ENCODE measurements around the gene NAB2. TPM values are rescaled to one million over a fixed set of nuclear protein-coding genes. Genes with fewer than 3 reads are reported as not detected.

Gene NAB2
- total and polyA plus RNA-seq, 9 of the 15 experiments (the other 6 are each of a cell fraction or from before 2014, with no cell fraction given), result 0.45 to 40.9 (median 20.4) TPM

- TF ChIP-seq, protein P1, sequence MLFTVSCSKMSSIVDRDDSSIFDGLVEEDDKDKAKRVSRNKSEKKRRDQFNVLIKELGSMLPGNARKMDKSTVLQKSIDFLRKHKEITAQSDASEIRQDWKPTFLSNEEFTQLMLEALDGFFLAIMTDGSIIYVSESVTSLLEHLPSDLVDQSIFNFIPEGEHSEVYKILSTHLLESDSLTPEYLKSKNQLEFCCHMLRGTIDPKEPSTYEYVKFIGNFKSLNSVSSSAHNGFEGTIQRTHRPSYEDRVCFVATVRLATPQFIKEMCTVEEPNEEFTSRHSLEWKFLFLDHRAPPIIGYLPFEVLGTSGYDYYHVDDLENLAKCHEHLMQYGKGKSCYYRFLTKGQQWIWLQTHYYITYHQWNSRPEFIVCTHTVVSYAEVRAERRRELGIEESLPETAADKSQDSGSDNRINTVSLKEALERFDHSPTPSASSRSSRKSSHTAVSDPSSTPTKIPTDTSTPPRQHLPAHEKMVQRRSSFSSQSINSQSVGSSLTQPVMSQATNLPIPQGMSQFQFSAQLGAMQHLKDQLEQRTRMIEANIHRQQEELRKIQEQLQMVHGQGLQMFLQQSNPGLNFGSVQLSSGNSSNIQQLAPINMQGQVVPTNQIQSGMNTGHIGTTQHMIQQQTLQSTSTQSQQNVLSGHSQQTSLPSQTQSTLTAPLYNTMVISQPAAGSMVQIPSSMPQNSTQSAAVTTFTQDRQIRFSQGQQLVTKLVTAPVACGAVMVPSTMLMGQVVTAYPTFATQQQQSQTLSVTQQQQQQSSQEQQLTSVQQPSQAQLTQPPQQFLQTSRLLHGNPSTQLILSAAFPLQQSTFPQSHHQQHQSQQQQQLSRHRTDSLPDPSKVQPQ (CRISPR knock-in tag; IDR thresholded peaks at IDR 0.05; ENCODE audit: borderline replicate concordance), result no peak
- TF ChIP-seq TAF9B (IDR thresholded peaks at IDR 0.05; ENCODE audit: partially characterized antibody), result no peak
- TF ChIP-seq SMARCA4 (IDR thresholded peaks at IDR 0.05), result peak; percentile 46; the same call in 1 of the 2 replicates
- 0 out of 2 replicates have a peak, but pooled peaks have one; percentile 45 for TF ChIP-seq ZBTB7A (IDR thresholded peaks at IDR 0.05; ENCODE audit: borderline replicate concordance, control insufficient read depth, low read depth, low read length)
- peak; percentile 66; the same call in 1 of the 2 replicates for TF ChIP-seq CBFB (CRISPR knock-in tag; IDR thresholded peaks at IDR 0.05)
- peak; percentile 77 for TF ChIP-seq GATA2 (CRISPR knock-in tag; IDR thresholded peaks at IDR 0.05)
- TF ChIP-seq CCNT2 (IDR thresholded peaks at IDR 0.05; ENCODE audit: borderline replicate concordance, extremely low read depth, insufficient read length, low read depth, low read length), result peak; percentile 23
- TF ChIP-seq HDAC1 (IDR thresholded peaks at IDR 0.05), result 0 out of 4 replicates have a peak, but pooled peaks of 1 of the 2 experiments have one; percentile 23
- no peak; the same call in 1 of the 2 replicates for TF ChIP-seq ZNF586 (CRISPR knock-in tag; conservative IDR thresholded peaks at IDR 0.05)
- no peak for TF ChIP-seq TGIF2 (CRISPR knock-in tag; IDR thresholded peaks at IDR 0.05)
- TF ChIP-seq, protein P2, sequence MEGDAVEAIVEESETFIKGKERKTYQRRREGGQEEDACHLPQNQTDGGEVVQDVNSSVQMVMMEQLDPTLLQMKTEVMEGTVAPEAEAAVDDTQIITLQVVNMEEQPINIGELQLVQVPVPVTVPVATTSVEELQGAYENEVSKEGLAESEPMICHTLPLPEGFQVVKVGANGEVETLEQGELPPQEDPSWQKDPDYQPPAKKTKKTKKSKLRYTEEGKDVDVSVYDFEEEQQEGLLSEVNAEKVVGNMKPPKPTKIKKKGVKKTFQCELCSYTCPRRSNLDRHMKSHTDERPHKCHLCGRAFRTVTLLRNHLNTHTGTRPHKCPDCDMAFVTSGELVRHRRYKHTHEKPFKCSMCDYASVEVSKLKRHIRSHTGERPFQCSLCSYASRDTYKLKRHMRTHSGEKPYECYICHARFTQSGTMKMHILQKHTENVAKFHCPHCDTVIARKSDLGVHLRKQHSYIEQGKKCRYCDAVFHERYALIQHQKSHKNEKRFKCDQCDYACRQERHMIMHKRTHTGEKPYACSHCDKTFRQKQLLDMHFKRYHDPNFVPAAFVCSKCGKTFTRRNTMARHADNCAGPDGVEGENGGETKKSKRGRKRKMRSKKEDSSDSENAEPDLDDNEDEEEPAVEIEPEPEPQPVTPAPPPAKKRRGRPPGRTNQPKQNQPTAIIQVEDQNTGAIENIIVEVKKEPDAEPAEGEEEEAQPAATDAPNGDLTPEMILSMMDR (IDR thresholded peaks at IDR 0.05 in 2 of 3, conservative IDR thresholded peaks at IDR 0.05 in 1 of 3; ENCODE audit: insufficient read depth in 2 of 3, low read depth in 1 of 3, low read length in 3 of 3), result peak in 1 of 3 experiments; percentile 9; a peak in 1 of 6 replicates
- peak; percentile 27 for TF ChIP-seq TAF1 (IDR thresholded peaks at IDR 0.05; ENCODE audit: control insufficient read depth, extremely low read depth, insufficient read depth, low read length, severe bottlenecking)
- 0 out of 4 replicates have a peak, but pooled peaks of 1 of the 2 experiments have one; percentile 28 for TF ChIP-seq SIN3A (IDR thresholded peaks at IDR 0.05; ENCODE audit: borderline replicate concordance in 2 of 2, control insufficient read depth in 1 of 2, low read depth in 2 of 2, low read length in 2 of 2)
- TF ChIP-seq CXXC5 (CRISPR knock-in tag; IDR thresholded peaks at IDR 0.05), result peak; percentile 50
- no peak for TF ChIP-seq ZNF584 (CRISPR knock-in tag; IDR thresholded peaks at IDR 0.05; ENCODE audit: low read depth)
- TF ChIP-seq ZKSCAN1 (IDR thresholded peaks at IDR 0.05; ENCODE audit: low read depth, low read length), result no peak
- TF ChIP-seq, protein P3, sequence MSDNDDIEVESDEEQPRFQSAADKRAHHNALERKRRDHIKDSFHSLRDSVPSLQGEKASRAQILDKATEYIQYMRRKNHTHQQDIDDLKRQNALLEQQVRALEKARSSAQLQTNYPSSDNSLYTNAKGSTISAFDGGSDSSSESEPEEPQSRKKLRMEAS (CRISPR knock-in tag; IDR thresholded peaks at IDR 0.05), result peak; percentile 38; the same call in 1 of the 2 replicates
- TF ChIP-seq CHD2 (IDR thresholded peaks at IDR 0.05; ENCODE audit: low read depth, low read length), result no peak; the same call in 1 of the 2 replicates
- TF ChIP-seq ZSCAN32 (CRISPR knock-in tag; IDR thresholded peaks at IDR 0.05), result no peak
- TF ChIP-seq CHCHD3 (CRISPR knock-in tag; IDR thresholded peaks at IDR 0.05), result no peak
Measured at GRCh38 chr12:57110104-57111030, 21.5 kb downstream of the NAB2 start (continued).

Measured in K562 (cell line).